HEK293T (cell line): Measurements from ENCODE around the gene IP6K2.

ENCODE experiments used
- ARNT ChIP-seq: fragments of 450-650 bp; IDR thresholded peaks from 2 replicates; pipeline ENCODE4 v1.6.1; 2017; ENCODE audit warnings: mild to moderate bottlenecking
- BHLHE40 ChIP-seq: fragments of 450-650 bp; IDR thresholded peaks from 2 replicates; pipeline ENCODE4 v1.6.1; 2016; ENCODE audit warnings: mild to moderate bottlenecking, moderate library complexity, borderline replicate concordance
- CTBP1 ChIP-seq: fragments of 450-650 bp; IDR thresholded peaks from 2 replicates; pipeline ENCODE4 v1.6.1; 2016; ENCODE audit warnings: borderline replicate concordance
- ELF4 ChIP-seq: fragments of 450-650 bp; IDR thresholded peaks from 2 replicates; pipeline ENCODE4 v1.6.1; 2017; ENCODE audit warnings: antibody characterized with exemption
- FOXA1 ChIP-seq: fragments of 450-650 bp; IDR thresholded peaks from 2 replicates; pipeline ENCODE4 v1.6.1; 2016; ENCODE audit warnings: mild to moderate bottlenecking
- FOXK2 ChIP-seq: fragments of 450-650 bp; IDR thresholded peaks from 2 replicates; pipeline ENCODE4 v1.6.1; 2016; ENCODE audit warnings: mild to moderate bottlenecking
- FOXM1 ChIP-seq: fragments of 450-650 bp; IDR thresholded peaks from 2 replicates; pipeline ENCODE4 v1.6.1; 2017; ENCODE audit warnings: mild to moderate bottlenecking, borderline replicate concordance
- L3MBTL2 ChIP-seq: fragments of 450-650 bp; conservative IDR thresholded peaks from 2 replicates; pipeline ENCODE4 v1.6.1; 2016; ENCODE audit warnings: mild to moderate bottlenecking
- NFRKB ChIP-seq: fragments of 450-650 bp; IDR thresholded peaks from 2 replicates; pipeline ENCODE4 v1.6.1; 2016; ENCODE audit warnings: mild to moderate bottlenecking, moderate library complexity
- SP1 ChIP-seq: fragments of 450-650 bp; IDR thresholded peaks from 2 replicates; pipeline ENCODE4 v1.6.1; 2017
- SUZ12 ChIP-seq: fragments of 450-650 bp; IDR thresholded peaks from 2 replicates; pipeline ENCODE4 v1.6.1; 2016; ENCODE audit warnings: mild to moderate bottlenecking

DNA sequence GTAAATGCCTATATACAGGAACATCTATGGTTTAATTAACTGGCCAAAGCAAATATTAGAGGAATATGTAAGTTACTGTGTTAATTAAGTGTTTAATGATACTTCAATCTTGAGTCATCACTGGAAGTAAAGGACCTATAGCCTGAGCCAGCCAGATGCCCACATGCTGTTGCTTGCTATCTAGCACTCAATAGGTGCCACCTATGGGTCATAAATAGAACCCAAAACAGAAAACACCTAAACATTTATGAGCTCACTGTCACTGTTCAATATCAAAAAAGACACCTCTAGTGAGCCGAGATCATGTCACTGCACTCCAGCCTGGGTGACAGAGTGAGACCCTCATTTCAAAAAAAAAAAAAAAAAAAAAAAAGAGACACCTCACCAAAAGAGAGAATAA, 48.4 kb upstream of the IP6K2 start:
- no peak for TF ChIP-seq NFRKB
- TF ChIP-seq FOXK2: no peak
- TF ChIP-seq BHLHE40: no peak
- no peak for TF ChIP-seq FOXA1
- TF ChIP-seq ELF4: no peak
- TF ChIP-seq SP1: no peak
- no peak for TF ChIP-seq L3MBTL2
- no peak for TF ChIP-seq SUZ12
- TF ChIP-seq ARNT: no peak
- TF ChIP-seq CTBP1: no peak
- TF ChIP-seq FOXM1: no peak
